K562 (cell line): ENCODE measurements around the gene COX6B2. TPM values are rescaled to one million over a fixed set of nuclear protein-coding genes. Genes with fewer than 3 reads are reported as not detected.
A peak's percentile ranks its signal among the peaks of the same experiment; 100 is the strongest.

ENCODE experiments used
- BHLHE40 ChIP-seq: IDR thresholded peaks from 2 replicates; pipeline ENCODE4 v1.6.1; 2011; ENCODE audit warnings: low read length, improper control_type of control experiment
- CBFA2T3 ChIP-seq: fragments of 450-650 bp; IDR thresholded peaks from 2 replicates; pipeline ENCODE4 v1.6.1; 2017
- NCOA6 ChIP-seq: fragments of 450-650 bp; IDR thresholded peaks from 2 replicates; pipeline ENCODE4 v1.6.1; 2017; ENCODE audit warnings: mild to moderate bottlenecking
- NFIC ChIP-seq: fragments of 450-650 bp; IDR thresholded peaks from 2 replicates; pipeline ENCODE4 v1.6.1; 2017; ENCODE audit warnings: mild to moderate bottlenecking, inconsistent platforms
- SAFB ChIP-seq: fragments of 200-400 bp; formaldehyde crosslinking; IDR thresholded peaks from 2 replicates; pipeline ENCODE4 v1.6.1; 2017; ENCODE audit warnings: low read depth, low read length, borderline replicate concordance
- TAF1 ChIP-seq: IDR thresholded peaks from 2 replicates; pipeline ENCODE4 v1.6.1; 2011; ENCODE audit warnings: mild to moderate bottlenecking, low read length, moderate library complexity; ENCODE audit not compliant: insufficient read depth, control insufficient read depth, severe bottlenecking; ENCODE audit errors: extremely low read depth
- TCF7L2 ChIP-seq: fragments of 150-350 bp; IDR thresholded peaks from 2 replicates; pipeline ENCODE4 v1.6.1; 2016; ENCODE audit warnings: low read depth, mild to moderate bottlenecking, low read length, moderate library complexity
- ZFX ChIP-seq: sonication (generic); formaldehyde crosslinking; IDR thresholded peaks from 2 replicates; pipeline ENCODE4 v1.8.0; 2022; ENCODE audit warnings: mild to moderate bottlenecking, missing genetic modification reagents, moderate library complexity
- ZNF780A ChIP-seq: fragments of 250-450 bp; sonication (Bioruptor Pico); IDR thresholded peaks from 2 replicates; pipeline ENCODE4 v1.5.0; 2021; ENCODE audit warnings: mild to moderate bottlenecking
- polyA plus RNA-seq, 8 experiments: library from polyadenylated mRNA; depleted of rRNA in 4 of 8; stranded (reverse) in 5 of 8; unstranded in 3 of 8; fragments of >200 nt; fragmentation: Nextera tagmentation in 2 of 8; fragmentation: Illumina TruSeq in 1 of 8; extraction: Ambion mirVana in 2 of 8; extraction: Trizol in 1 of 8; gene quantifications; 2 replicates each; pipeline versions ENCODE4 v1.2.1 to v1.2.3, GENCODE V29; 2011 to 2014; ENCODE audit warnings: inconsistent platforms in 1 of 8, missing spikeins in 1 of 8
- total RNA-seq, 7 experiments: library from RNA; depleted of rRNA in 6 of 7; stranded (reverse); fragments of >200 nt in 6 of 7; fragmentation: Illumina TruSeq in 2 of 7; extraction: Trizol in 2 of 7; gene quantifications; 2 replicates each; pipeline versions ENCODE4 v1.2.1 to v1.2.3, GENCODE V29; 2011 to 2021; ENCODE audit warnings: low replicate concordance in 1 of 7
- TF ChIP-seq, protein P1 (sequence below): sonication (generic); formaldehyde crosslinking; IDR thresholded peaks from 2 replicates; pipeline ENCODE4 v1.8.1; 2022; ENCODE audit warnings: missing genetic modification reagents
- TF ChIP-seq, protein P2 (sequence below): sonication (generic); formaldehyde crosslinking; IDR thresholded peaks from 2 replicates; pipeline ENCODE4 v1.8.1; 2023; ENCODE audit warnings: missing genetic modification reagents, mild to moderate bottlenecking, borderline replicate concordance
- TF ChIP-seq, protein P3 (sequence below): fragments of 450-650 bp; conservative IDR thresholded peaks from 2 replicates; pipeline ENCODE4 v1.6.1; 2016; ENCODE audit warnings: missing genetic modification characterization, low read depth, mild to moderate bottlenecking, control low read depth, missing compliant biosample characterization
- TF ChIP-seq, protein P4 (sequence below): sonication (generic); formaldehyde crosslinking; IDR thresholded peaks from 2 replicates; pipeline ENCODE4 v1.8.0; 2022; ENCODE audit warnings: missing genetic modification reagents, mild to moderate bottlenecking, borderline replicate concordance
- TF ChIP-seq, protein P5 (sequence below): fragments of 450-650 bp; IDR thresholded peaks from 2 replicates; pipeline ENCODE4 v1.6.1; 2018; ENCODE audit warnings: mild to moderate bottlenecking, low read depth; ENCODE audit not compliant: partially characterized antibody

COX6B2 gene
- total and polyA plus RNA-seq, 9 of the 15 experiments (the other 6 are each of a cell fraction or from before 2014, with no cell fraction given) = 0.40 to 2.5 (median 0.83) TPM

DNA sequence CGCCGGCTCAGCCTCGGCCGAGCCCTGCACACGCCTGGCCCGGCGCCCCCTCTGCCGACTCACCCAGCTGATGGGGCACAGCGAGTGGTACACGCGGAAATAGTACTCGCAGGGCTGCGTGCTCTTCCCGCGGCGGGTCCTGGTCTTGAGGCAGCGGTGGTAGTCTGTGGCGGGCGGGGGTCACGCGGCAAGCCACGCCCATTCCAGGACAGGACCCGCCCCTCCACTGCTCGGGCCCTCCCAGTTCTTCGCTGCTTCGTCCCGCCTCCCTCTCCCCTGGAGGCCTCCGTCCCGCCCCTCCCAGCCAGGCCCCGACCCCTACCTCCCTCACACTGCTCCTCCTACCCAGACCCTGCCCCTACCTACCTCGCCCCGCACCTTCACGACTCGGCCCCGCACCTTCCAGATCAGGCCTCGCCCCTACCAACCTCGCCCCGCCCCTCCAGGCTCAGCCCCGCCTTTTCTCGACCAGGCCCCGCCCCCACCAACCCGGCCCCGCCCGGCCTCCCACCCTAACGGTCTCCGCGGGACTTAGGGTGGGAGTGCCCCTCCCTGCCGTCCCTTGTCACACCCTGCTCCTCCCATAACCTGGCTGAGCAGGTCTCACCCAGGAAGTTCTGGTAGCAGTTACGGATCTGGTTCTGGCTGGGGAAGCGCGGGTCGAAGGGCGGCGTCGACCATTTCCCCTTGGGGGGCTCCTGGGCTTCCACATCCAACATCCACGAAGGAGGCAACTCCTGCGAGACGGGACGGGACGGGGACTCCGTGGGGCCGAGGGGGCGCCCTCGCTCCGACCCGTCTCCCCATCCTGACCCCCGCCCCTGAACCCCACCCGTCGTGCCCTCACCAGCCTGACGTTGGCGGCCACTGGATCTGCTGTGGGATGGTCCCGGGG is 469 bp downstream of the COX6B2 start (continued):
- TF ChIP-seq, protein P1, sequence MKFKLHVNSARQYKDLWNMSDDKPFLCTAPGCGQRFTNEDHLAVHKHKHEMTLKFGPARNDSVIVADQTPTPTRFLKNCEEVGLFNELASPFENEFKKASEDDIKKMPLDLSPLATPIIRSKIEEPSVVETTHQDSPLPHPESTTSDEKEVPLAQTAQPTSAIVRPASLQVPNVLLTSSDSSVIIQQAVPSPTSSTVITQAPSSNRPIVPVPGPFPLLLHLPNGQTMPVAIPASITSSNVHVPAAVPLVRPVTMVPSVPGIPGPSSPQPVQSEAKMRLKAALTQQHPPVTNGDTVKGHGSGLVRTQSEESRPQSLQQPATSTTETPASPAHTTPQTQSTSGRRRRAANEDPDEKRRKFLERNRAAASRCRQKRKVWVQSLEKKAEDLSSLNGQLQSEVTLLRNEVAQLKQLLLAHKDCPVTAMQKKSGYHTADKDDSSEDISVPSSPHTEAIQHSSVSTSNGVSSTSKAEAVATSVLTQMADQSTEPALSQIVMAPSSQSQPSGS = no peak
- TF ChIP-seq, protein P2, sequence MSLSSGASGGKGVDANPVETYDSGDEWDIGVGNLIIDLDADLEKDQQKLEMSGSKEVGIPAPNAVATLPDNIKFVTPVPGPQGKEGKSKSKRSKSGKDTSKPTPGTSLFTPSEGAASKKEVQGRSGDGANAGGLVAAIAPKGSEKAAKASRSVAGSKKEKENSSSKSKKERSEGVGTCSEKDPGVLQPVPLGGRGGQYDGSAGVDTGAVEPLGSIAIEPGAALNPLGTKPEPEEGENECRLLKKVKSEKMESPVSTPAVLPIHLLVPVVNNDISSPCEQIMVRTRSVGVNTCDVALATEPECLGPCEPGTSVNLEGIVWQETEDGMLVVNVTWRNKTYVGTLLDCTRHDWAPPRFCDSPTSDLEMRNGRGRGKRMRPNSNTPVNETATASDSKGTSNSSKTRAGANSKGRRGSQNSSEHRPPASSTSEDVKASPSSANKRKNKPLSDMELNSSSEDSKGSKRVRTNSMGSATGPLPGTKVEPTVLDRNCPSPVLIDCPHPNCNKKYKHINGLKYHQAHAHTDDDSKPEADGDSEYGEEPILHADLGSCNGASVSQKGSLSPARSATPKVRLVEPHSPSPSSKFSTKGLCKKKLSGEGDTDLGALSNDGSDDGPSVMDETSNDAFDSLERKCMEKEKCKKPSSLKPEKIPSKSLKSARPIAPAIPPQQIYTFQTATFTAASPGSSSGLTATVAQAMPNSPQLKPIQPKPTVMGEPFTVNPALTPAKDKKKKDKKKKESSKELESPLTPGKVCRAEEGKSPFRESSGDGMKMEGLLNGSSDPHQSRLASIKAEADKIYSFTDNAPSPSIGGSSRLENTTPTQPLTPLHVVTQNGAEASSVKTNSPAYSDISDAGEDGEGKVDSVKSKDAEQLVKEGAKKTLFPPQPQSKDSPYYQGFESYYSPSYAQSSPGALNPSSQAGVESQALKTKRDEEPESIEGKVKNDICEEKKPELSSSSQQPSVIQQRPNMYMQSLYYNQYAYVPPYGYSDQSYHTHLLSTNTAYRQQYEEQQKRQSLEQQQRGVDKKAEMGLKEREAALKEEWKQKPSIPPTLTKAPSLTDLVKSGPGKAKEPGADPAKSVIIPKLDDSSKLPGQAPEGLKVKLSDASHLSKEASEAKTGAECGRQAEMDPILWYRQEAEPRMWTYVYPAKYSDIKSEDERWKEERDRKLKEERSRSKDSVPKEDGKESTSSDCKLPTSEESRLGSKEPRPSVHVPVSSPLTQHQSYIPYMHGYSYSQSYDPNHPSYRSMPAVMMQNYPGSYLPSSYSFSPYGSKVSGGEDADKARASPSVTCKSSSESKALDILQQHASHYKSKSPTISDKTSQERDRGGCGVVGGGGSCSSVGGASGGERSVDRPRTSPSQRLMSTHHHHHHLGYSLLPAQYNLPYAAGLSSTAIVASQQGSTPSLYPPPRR = no peak
- TF ChIP-seq NFIC = peak; percentile 35; the same call in 1 of the 2 replicates
- no peak for TF ChIP-seq CBFA2T3
- no peak for TF ChIP-seq TCF7L2
- TF ChIP-seq, protein P3, sequence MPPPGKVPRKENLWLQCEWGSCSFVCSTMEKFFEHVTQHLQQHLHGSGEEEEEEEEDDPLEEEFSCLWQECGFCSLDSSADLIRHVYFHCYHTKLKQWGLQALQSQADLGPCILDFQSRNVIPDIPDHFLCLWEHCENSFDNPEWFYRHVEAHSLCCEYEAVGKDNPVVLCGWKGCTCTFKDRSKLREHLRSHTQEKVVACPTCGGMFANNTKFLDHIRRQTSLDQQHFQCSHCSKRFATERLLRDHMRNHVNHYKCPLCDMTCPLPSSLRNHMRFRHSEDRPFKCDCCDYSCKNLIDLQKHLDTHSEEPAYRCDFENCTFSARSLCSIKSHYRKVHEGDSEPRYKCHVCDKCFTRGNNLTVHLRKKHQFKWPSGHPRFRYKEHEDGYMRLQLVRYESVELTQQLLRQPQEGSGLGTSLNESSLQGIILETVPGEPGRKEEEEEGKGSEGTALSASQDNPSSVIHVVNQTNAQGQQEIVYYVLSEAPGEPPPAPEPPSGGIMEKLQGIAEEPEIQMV = no peak
- no peak for TF ChIP-seq BHLHE40
- TF ChIP-seq NCOA6 = peak; percentile 80
- TF ChIP-seq, protein P4, sequence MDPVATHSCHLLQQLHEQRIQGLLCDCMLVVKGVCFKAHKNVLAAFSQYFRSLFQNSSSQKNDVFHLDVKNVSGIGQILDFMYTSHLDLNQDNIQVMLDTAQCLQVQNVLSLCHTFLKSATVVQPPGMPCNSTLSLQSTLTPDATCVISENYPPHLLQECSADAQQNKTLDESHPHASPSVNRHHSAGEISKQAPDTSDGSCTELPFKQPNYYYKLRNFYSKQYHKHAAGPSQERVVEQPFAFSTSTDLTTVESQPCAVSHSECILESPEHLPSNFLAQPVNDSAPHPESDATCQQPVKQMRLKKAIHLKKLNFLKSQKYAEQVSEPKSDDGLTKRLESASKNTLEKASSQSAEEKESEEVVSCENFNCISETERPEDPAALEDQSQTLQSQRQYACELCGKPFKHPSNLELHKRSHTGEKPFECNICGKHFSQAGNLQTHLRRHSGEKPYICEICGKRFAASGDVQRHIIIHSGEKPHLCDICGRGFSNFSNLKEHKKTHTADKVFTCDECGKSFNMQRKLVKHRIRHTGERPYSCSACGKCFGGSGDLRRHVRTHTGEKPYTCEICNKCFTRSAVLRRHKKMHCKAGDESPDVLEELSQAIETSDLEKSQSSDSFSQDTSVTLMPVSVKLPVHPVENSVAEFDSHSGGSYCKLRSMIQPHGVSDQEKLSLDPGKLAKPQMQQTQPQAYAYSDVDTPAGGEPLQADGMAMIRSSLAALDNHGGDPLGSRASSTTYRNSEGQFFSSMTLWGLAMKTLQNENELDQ (CRISPR knock-in tag) = no peak
- no peak for TF ChIP-seq ZNF780A (CRISPR knock-in tag)
- TF ChIP-seq SAFB = peak; percentile 80; the same call in 1 of the 2 replicates
- 0 out of 2 replicates have a peak, but pooled peaks have one; percentile 30 for TF ChIP-seq ZFX (CRISPR knock-in tag)
- peak; percentile 25 for TF ChIP-seq TAF1
- TF ChIP-seq, protein P5, sequence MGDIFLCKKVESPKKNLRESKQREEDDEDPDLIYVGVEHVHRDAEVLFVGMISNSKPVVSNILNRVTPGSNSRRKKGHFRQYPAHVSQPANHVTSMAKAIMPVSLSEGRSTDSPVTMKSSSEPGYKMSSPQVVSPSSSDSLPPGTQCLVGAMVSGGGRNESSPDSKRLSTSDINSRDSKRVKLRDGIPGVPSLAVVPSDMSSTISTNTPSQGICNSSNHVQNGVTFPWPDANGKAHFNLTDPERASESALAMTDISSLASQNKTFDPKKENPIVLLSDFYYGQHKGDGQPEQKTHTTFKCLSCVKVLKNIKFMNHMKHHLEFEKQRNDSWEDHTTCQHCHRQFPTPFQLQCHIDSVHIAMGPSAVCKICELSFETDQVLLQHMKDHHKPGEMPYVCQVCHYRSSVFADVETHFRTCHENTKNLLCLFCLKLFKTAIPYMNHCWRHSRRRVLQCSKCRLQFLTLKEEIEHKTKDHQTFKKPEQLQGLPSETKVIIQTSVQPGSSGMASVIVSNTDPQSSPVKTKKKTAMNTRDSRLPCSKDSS = no peak
